GM12878 (cell line): ENCODE results near the gene DNAJC6. TPM values are rescaled to one million over a fixed set of nuclear protein-coding genes. Genes with fewer than 3 reads are reported as not detected.
"Not testable (repeated sequence)": the region's sequence is repeated elsewhere in the genome, so short reads cannot be mapped to it uniquely, and the experiment has no call there.

ENCODE experiments used
- ATAC-seq: fragments of 200-7000 bp; cut with Tn5 transposase; 3 replicates; pipeline ENCODE4 v1.9.1; 2020; ENCODE audit warnings: mild to moderate bottlenecking, moderate library complexity
- BruUV-seq: library from RNA; stranded (reverse); fragments of 400-500 nt; replicated peaks from 2 replicates; lab custom pipeline; 2021; lab: Mats Ljungman, UMichigan
- CTCF ChIA-PET: fragments of 300-600 bp; sonication (Branson Sonifier 250); formaldehyde crosslinking; extraction: SDS; loops from one replicate; lab custom pipeline; 2021; ENCODE audit warnings: inconsistent platforms; lab: Yijun Ruan, JAX
- POLR2A ChIA-PET: fragments of 350-600 bp; formaldehyde crosslinking; extraction: SDS; loops from one replicate; lab custom pipeline; 2021; ENCODE audit warnings: inconsistent platforms; lab: Charles Lee
- RAD21 ChIA-PET: fragments of 300-600 bp; sonication (Branson Sonifier 250); formaldehyde crosslinking; loops from one replicate; lab custom pipeline; 2023; ENCODE audit warnings: antibody characterized with exemption; ENCODE audit not compliant: unreplicated experiment; lab: Charles Lee
- SMC1A ChIA-PET: fragments of 300-600 bp; sonication (Branson Sonifier 250); formaldehyde crosslinking; loops from one replicate; lab custom pipeline; 2023; ENCODE audit not compliant: unreplicated experiment, uncharacterized antibody; lab: Charles Lee
- DNase-seq: peaks from one replicate; pipeline ENCODE4 v3.0.0-alpha.2; 2011; ENCODE audit warnings: low read depth, low spot score
- FAIRE-seq: peaks from 3 replicates; lab custom pipeline; 2011; peaks lifted over from hg19 to GRCh38; lab: Jason Lieb, UNC
- H2AFZ ChIP-seq: 2 replicates; pipeline ENCODE4 v1.6.0; 2011; ENCODE audit warnings: low read depth, low read length, control low read depth; ENCODE audit not compliant: control insufficient read depth
- H3K27ac ChIP-seq: 2 replicates; pipeline ENCODE4 v1.5.1; 2011; ENCODE audit warnings: control low read depth; ENCODE audit not compliant: control insufficient read depth, insufficient read depth
- H3K27me3 ChIP-seq, 2 experiments: replicated peaks in 1 of 2; 2 replicates each; pipeline versions ENCODE4 v1.6.0 to v1.6.1; 2011; ENCODE audit warnings: low read length in 1 of 2; ENCODE audit not compliant: control insufficient read depth in 2 of 2, insufficient read depth in 2 of 2
- H3K36me3 ChIP-seq, 2 experiments: 2 replicates each; pipeline ENCODE4 v1.5.1; 2011; ENCODE audit warnings: low read length in 1 of 2; ENCODE audit not compliant: control insufficient read depth in 2 of 2, insufficient read depth in 2 of 2
- H3K4me1 ChIP-seq: 2 replicates; pipeline ENCODE4 v1.6.1; 2011; ENCODE audit warnings: mild to moderate bottlenecking, low read length, moderate library complexity, mixed read lengths; ENCODE audit not compliant: control insufficient read depth, insufficient read depth
- H3K4me2 ChIP-seq: 2 replicates; pipeline ENCODE4 v1.6.0; 2011; ENCODE audit warnings: control low read depth; ENCODE audit not compliant: control insufficient read depth, insufficient read depth
- H3K4me3 ChIP-seq: fragments of 200-600 bp; sonication (generic); 2 replicates; pipeline ENCODE4 v1.5.1; 2016
- H3K79me2 ChIP-seq: 2 replicates; pipeline ENCODE4 v1.6.0; 2011; ENCODE audit warnings: low read length; ENCODE audit not compliant: control insufficient read depth, insufficient read depth
- H3K9ac ChIP-seq: 2 replicates; pipeline ENCODE4 v1.8.0; 2011; ENCODE audit warnings: low read length, control low read depth, mixed read lengths; ENCODE audit not compliant: control insufficient read depth, insufficient read depth
- H3K9me3 ChIP-seq: replicated peaks from 3 replicates; pipeline ENCODE4 v1.5.1; 2011; ENCODE audit warnings: mild to moderate bottlenecking, low read length; ENCODE audit not compliant: control insufficient read depth, insufficient read depth
- H4K20me1 ChIP-seq: 2 replicates; pipeline ENCODE4 v1.6.0; 2011; ENCODE audit not compliant: control insufficient read depth, insufficient read depth
- LARP7 ChIP-seq: fragments of 450-650 bp; IDR thresholded peaks from 2 replicates; pipeline ENCODE4 v1.6.1; 2017; ENCODE audit warnings: mild to moderate bottlenecking
- RFX5 ChIP-seq: IDR thresholded peaks from 2 replicates; pipeline ENCODE4 v1.6.1; 2011; ENCODE audit warnings: low read depth, low read length, improper control_type of control experiment
- ZNF592 ChIP-seq: fragments of 450-650 bp; IDR thresholded peaks from 2 replicates; pipeline ENCODE4 v1.6.1; 2017; ENCODE audit warnings: mild to moderate bottlenecking, moderate library complexity
- WGBS: methylation state at CpG from one replicate; pipeline ENCODE4 v1.1.6; 2016; ENCODE audit warnings: low lambda C conversion rate; ENCODE audit not compliant: insufficient replicate concordance, insufficient coverage; ENCODE audit errors: missing lambda C conversion rate; 5-methylcytosine and 5-hydroxymethylcytosine counted together
- in situ Hi-C: fragments of 300-500 bp; cut with MboI; formaldehyde crosslinking; loops from 9 replicates; pipeline ENCODE4 v1.14.3; 2018; ENCODE audit warnings: mixed read lengths
- intact Hi-C: fragments of 100-400 bp; cut with micrococcal nuclease; formaldehyde crosslinking; loops from one replicate; pipeline ENCODE4 v1.14.2; 2022; ENCODE audit not compliant: unreplicated experiment
- polyA plus RNA-seq, 11 experiments: library from polyadenylated mRNA; depleted of rRNA in 4 of 11; unstranded in 6 of 11; stranded (reverse) in 5 of 11; fragments of >200 nt; fragmentation: Nextera tagmentation in 4 of 11; fragmentation: Illumina TruSeq in 1 of 11; extraction: Ambion mirVana in 4 of 11; extraction: Trizol in 1 of 11; gene quantifications; 1 replicate in 1 of 11; 2 replicates in 10 of 11; pipeline versions ENCODE4 v1.2.1 to v1.2.3, GENCODE V29; 2011 to 2016; ENCODE audit warnings: inconsistent platforms in 2 of 11, missing spikeins in 2 of 11, low read depth in 1 of 11
- total RNA-seq, 4 experiments: library from RNA; depleted of rRNA in 3 of 4; stranded (reverse); fragments of >200 nt in 3 of 4; fragmentation: Illumina TruSeq in 1 of 4; extraction: Trizol in 1 of 4; gene quantifications; 2 replicates each; pipeline versions ENCODE4 v1.2.1 to v1.2.3, GENCODE V29; 2013 to 2021

Gene DNAJC6
- total and polyA plus RNA-seq, 10 of the 15 experiments (the other 5 are each of a cell fraction or from before 2014, with no cell fraction given) = 0.08 to 4.3 (median 2.7) TPM

GRCh38 chr1:65378247-65378946 lies 69.1 kb downstream of the DNAJC6 start (continued):
- TF ChIP-seq ZNF592 (no peak), LARP7 (no peak), RFX5 (no peak)

GRCh38 chr1:65384426-65384825 lies 75.1 kb downstream of the DNAJC6 start:
- RAD21 ChIA-PET, H3K9me3 ChIP-seq, H3K4me1 ChIP-seq: not testable (repeated sequence)

More at GRCh38 chr1:65384426-65384825, 75.1 kb downstream of the DNAJC6 start:
- H2AFZ ChIP-seq, ATAC-seq, H3K9ac ChIP-seq, POLR2A ChIA-PET, in situ Hi-C loops, DNase-seq, H4K20me1 ChIP-seq, H3K79me2 ChIP-seq, H3K27ac ChIP-seq, BruUV-seq, FAIRE-seq, CTCF ChIA-PET, H3K4me2 ChIP-seq, H3K27me3 ChIP-seq, SMC1A ChIA-PET, intact Hi-C loops, H3K4me3 ChIP-seq, H3K36me3 ChIP-seq: not testable (repeated sequence)
- 67% methylated on average over 5 of the region's 5 CpGs for WGBS
